ENCODE data around the gene DOCK9.
"Not testable (repeated sequence)": the region's sequence is repeated elsewhere in the genome, so short reads cannot be mapped to it uniquely, and the experiment has no call there.

DOCK9 gene

DNA sequence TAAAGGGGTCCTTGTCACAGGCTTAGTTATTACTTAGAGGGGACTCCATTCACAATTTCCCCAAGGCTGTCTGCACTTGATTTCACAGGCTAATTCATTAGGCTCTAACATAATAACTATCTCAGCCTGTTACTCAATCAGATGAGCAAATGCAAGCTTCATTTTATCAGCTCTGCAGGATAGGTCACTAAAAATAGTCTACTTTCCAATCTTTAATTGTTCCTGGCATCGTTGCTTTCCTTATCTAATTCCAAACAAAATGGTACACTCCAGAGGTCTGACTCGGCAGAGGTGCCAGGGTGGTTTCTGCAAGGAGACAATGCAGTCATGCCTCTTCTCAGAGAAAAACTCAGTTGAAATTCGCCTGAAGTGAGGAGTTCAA is 155.6 kb downstream of the DOCK9 start:
- no peak for DNase-seq (ENCODE audit: low spot score)

DNA sequence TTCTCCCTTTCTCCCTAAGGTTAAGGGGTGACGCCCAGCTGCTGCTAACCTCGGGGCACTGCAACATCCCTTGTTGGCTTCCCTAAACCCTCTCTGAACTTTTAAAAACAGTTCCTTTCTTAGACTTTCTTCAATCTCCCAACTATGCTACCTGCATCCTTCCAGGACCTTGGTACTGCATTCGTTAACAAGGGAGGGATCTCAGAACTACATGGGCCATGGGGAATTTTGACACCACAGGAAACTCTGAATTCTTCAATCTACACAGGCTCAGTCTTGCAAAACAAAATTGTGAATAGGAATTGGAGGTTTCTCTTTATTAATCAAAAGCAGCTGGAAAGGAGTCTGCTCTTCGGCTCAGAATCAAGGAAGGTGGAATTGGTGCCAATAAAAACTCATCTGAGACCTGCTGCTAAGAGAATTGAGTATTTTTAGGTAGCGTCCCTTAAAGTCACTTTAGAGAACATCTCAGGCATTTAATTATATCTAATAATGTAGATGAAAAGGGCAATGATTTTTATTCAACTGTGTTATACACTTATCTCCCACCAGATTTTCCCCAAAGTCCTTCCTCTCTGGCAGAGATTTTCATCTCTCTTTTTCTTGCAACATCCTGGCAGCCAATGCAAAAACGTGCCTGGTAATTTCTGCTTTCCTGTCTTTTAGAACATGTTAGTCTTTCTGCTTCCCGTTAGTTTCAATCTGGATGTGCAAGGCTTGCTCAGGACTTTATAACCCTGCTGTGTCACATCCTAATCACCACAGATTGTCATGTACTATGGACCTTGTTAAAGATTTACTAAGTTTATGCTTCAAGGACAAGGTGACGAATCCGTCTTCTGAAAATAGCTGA is 156.3 kb downstream of the DOCK9 start:
- DNase-seq (ENCODE audit: low spot score), result no peak

GRCh38 chr13:98820744-98821371 is 157.0 kb downstream of the DOCK9 start:
- DNase-seq (ENCODE audit: low spot score), result no peak

DNA sequence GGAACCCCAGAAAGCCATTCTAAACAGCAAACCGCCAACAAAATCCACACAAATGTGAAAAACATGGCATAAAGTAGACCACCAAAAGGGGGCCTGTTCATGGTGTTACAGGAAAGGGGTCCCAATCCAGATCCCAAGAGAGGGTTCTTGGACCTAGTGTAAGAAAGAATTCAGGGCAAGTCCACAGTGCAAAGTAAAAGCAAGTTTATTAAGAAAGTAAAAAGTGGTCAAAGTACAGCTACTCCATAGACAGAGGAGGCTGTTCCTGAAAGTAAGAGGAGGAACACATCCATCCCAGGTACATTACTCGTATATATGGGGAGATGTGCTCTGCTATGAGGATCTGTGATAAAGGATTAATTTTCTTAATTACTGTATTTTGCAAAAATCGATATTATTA is 157.6 kb downstream of the DOCK9 start:
- DNase-seq (ENCODE audit: low spot score), result no peak

DNA sequence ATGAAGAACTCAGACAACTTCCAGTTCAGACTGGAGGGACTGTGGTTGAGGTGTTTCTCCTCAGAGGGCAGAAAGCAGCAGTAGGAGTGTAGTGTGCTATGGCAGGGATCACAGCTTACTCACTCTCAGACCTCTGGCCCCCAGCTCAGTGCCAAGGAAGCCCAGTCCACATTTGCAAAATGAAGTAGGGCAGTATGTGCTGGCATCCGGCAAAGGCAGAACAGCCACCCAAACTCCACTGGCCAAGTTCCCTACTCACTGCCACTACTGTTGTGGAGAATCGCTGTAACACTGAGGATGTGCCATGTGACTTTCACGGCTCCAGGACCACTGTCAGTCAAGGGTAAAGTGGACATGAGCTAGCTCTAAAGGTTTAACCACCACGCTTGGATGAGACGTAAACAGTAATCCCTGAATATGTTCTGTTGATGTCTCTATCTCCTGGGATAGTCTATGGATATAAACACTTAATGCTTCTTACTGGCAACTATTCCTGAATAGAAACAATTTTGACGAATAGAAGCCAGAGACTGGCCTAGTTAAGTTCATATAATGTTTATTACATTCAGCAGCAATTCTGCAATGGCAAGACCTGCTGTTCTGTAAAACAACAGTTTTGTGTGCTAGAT is 158.4 kb downstream of the DOCK9 start:
- no peak for DNase-seq (ENCODE audit: low spot score)

- DNase-seq (ENCODE audit: low spot score), result no peak
Observed at GRCh38 chr13:98816406-98816805, 161.5 kb downstream of the DOCK9 start.

- DNase-seq (ENCODE audit: low spot score), result no peak
Observed at GRCh38 chr13:98813993-98814392, 163.9 kb downstream of the DOCK9 start.

DNA sequence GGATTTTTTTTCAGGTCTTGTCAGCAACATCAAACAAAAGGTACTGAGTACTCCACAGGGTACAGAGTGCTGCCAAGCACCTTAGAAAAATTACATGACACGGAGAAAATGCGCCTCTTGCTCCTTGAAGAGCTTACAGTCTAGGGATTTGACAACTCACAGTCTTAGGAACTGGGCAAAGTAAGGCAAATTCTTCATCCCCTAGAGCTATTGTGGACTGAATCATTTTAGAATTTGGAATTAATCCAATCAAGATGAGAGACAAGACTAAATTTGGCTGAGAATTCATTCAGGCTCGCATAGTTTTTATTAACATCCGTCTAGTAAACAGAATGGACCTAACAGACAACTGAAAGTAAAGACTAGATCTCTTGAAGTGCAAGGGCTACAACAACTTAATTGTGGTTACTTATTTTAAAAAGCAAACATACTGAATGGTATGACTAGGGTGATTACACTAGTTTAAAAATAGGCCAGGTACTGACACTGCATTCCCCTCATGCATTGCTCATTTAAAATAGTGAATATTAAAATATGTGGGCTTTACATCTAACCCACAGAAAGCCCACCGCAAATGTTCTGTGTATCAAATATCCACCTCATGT is 165.6 kb downstream of the DOCK9 start:
- DNase-seq (ENCODE audit: low spot score), result not testable (repeated sequence)

- no peak for DNase-seq (ENCODE audit: low spot score)
Observed at GRCh38 chr13:98810746-98811145, 167.1 kb downstream of the DOCK9 start.

GRCh38 chr13:98809345-98809777 is 168.5 kb downstream of the DOCK9 start:
- no peak for DNase-seq (ENCODE audit: low spot score)

DNA sequence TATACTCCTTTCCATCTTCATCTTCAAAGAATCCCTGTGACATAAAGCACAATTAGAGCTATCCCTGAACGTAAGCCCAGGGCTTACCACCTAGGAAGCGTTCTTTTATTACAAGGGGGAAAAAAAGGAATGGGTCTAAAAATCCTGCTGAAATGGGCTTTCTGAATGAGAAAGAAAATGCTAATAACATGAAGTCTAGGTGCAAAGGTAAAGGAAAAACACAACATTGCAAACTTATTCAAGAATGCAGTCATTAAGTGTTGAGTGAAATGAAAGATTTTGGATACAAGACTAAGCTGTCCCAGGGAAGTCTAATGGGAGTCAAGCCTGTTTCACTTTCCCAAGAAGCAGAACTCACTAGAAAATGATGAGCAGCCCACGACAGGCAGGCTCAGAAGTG is 170.1 kb downstream of the DOCK9 start:
- no peak for DNase-seq (ENCODE audit: low spot score)

DNA sequence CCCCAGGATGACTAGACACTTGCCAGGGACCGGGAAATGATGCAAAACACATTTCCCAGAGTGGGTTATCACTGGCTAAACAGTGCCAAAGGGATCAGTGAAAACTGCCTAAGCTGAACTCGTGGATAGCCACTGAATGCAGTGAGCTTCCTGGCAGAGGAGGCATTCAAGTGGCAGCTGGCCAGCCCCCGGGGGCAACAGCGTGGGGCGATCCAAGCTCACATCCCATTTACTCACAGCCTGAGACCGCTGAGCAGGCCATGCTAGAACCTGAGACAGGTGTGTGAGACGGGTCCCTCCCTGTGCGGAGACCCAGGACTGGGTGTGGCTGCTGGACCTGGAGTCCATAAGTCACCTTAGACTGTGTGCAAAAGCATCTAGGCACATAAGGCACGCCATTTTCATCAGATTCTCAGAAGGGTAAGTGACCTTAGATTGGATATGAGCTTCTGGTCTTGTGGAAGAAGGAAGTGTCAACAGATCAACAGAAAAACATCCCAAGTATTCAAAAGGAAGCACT is 173.5 kb downstream of the DOCK9 start:
- DNase-seq (ENCODE audit: low spot score), result no peak

DNA sequence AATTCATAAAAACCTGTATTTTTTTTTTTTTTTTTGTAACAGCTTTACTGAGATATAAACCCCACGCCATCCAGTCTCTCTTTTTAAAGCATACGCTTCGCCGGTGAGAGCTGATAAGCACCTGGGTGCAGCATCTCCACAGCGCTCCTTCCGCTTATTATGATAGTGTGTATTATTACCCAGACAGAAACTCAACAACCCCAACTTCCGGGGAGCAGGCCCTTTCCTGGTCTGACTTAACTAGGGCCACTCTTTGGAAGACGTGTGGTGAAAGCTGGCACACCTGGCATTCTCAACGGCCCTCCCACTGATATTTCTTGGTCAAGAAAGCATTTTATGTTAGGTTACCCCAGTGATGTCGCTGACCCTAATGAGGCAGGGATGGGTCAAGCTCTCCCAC is 173.9 kb downstream of the DOCK9 start:
- DNase-seq (ENCODE audit: low spot score), result no peak

DNA sequence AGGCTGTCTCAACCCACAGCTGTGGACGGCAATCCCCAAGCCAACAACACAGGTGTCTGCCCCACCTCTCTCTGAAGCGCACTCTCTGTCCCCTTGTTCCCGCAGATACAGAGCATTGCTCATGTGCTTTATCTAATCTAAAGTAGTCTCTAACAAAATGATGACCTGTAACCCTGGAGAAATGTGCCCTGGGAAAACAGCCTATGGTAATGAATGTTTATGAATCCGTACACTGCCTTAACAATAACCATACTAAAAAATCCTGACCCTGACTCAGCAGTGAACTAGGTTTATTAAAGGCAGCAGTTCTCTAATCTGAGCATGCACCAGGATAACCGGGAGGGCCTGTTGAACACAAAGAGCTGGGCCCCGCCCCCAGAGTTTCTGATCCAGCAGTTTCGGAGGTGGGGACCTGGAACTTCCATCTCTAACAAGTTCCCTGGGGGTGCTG is 174.7 kb downstream of the DOCK9 start:
- no peak for DNase-seq (ENCODE audit: low spot score)

- no peak for DNase-seq (ENCODE audit: low spot score)
Observed at GRCh38 chr13:98802559-98802958, 175.3 kb downstream of the DOCK9 start.

DNA sequence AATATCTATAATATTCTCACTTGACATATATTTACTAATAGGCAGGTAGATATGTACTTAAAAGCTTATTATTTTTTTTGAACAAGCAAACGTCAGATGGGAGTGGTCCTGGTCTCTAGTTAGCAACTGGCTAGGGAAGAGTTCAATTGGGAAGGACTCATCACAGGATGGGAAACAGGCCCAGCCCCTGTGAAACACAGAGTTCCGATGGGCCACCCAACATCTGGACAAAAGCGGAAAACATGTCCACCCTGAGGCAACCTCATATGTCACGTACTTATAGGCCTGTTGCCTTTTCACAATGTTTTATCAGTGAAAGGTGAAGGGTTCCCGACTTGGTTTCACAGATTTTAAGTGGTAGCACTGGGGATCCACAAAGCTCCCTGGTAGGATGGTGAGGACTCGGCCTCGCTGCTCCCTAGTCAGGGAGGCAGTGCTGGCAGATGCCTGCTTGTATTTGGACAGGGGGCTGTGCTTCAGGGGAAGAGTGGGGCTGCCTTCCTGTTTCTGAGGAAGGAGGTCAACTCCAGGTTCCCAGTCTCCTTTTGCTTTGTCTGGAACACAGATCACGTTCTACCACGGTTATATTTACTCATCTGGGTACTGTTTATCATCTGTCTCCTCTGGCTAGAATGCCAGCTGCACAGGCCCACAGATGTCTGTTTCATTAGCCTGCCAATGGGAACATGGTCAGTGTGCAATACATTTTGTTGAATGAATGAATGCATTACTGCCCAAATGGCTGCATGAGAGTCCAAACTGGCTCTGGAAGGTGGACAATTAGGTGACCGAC is 176.0 kb downstream of the DOCK9 start:
- no peak for DNase-seq (ENCODE audit: low spot score)

DNA sequence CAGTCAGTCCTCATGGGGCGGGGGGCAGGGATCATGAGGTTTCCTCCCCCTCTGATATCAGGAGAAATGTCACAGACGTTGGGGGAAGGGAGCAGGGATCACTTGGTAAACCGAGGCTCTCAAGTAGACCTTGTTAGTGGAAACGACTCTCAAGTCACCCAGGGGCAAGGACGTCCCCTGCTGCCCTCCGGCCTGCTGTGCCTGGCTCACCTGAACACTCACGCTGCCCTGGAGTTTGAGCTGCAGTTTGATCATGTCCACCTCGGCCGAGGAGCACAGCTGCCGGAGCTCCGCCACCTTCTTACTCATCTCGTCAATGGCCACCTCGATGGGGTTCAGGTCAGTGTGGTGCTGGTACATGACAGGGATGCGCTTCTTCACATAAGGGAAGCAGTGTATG is 177.8 kb downstream of the DOCK9 start:
- no peak for DNase-seq (ENCODE audit: low spot score)

DNA sequence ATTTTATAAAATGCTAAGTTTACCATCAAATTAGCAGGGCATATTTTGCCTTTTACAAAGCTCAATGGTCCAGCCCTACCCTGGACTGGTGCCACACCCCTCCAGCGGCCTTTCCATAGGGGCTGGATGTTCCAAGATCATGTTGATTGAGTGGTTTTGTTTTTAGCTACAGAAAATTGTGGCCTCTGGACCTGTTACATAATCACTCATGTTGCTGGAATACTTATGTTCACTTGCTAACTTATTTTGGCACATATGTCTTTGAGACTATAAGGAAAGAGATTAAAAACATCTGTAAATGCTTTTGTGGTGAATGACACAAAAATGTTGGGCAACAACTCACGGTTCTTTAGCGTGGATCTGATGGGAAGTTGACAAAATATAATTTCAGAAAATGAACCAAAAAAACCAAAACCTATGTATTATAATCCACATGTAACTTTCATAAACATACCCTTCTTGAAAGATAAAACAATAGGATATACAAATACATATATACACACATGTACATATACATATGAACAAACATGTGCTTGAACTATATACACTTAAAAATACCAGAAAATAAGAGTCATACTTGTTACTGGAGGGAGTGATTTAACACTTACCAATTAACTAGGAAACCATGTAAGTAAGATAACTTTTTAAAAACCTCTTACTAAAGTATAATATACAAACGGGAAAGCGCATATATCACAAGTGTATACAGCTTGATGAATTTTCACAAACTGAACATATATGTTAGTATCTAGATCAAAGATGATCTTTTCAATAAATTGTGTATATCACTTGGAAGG is 178.8 kb downstream of the DOCK9 start:
- DNase-seq (ENCODE audit: low spot score), result no peak

DNA sequence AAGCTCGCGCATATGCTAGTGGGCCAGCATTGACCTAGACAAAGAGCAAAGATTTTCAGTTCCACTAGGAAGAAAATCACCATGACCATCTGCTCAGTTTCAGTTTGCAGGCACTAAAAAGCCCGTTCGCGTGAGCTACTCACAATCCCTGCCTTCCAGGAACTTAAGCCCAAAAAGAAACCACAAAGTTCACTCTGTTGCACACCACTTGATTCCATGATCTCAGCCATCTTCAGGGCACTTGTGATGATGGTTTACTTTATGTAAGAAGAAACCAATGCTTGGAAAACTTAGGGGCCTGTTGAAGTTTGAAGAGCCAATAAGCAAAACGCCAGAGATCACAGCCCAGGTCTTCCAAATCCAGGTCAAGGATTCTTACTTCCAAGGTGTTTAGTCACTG is 180.4 kb downstream of the DOCK9 start:
- DNase-seq (ENCODE audit: low spot score), result no peak

GRCh38 chr13:98796798-98797197 is 181.1 kb downstream of the DOCK9 start:
- DNase-seq (ENCODE audit: low spot score), result no peak

DNA sequence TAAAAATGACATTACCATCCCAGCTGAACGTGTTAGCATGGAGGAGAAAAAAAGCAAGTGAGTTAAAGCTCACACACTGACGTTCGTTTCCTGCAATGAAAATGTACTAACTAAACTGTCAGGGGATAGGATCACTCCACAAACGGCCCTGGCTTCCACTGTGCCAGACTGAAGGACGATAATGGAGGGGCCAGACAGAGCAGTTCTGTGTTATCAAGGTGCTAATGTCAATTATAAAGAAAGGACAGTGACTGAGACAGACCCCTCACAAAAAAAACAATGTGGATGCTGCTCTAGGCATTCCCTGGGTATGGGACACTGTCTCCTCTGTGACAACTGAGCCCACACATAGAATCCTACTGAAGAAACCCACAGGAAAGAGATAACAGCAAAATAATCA is 181.7 kb downstream of the DOCK9 start:
- no peak for DNase-seq (ENCODE audit: low spot score)
